ENCODE data around the gene GCSAM. TPM values are rescaled to one million over a fixed set of nuclear protein-coding genes. Genes with fewer than 3 reads are reported as not detected.

GCSAM gene
- total RNA-seq, 2 experiments from 2014 or later = 6.5 to 6.8 TPM

DNA sequence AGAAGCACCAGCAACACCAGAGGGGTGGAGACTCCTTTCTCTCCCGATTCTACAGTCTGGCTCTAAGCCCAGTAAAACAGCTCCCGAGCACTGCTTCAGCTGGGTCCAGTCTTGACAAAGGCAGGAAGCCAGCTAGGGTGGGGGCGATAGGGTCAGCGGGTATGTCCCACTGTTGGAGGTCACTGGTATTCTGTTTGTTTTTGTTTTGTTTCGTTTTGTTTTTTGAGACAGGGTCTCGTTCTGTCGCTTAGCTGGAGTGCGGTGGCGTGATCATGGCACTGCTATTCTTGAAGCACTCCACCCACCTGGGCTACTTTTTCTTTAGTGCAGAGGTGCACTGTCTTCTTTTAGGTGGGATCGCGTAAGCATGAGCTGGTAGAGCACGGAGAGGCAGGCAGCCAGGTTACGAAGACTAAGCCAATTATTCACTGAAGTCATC lies 16.3 kb downstream of the GCSAM start:
- Mint-ChIP-seq H3K36me3 (ENCODE audit: low read depth) (peaks cover 15% of the 10 kb centered on the region), H3K4me3 (no peak overlapping the region), H3K9me3 (no peaks in the 10 kb centered on the region), H3K27ac (no peak overlapping the region), H3K27me3 (no peaks in the 10 kb centered on the region), H3K4me1 (ENCODE audit: low read depth) (peaks cover 56% of the 10 kb centered on the region)
- H3K9me3 ChIP-seq (ENCODE audit: control insufficient read depth in 1 of 2, insufficient read depth in 1 of 2, low read length in 2 of 2) = no peaks in the 10 kb centered on the region
- ChIA-PET CTCF (interaction anchor here (0.9 kb wide), 1 partner anchor 10 kb away, joined by 3 read pairs; no protein-coding TSS in a partner anchor), POLR2A (interaction anchor here (1.0 kb wide), 1 partner anchor 24 kb away, joined by 4 read pairs; no protein-coding TSS in a partner anchor)
- DNase-seq = no peak
- H3K27me3 ChIP-seq (ENCODE audit: control insufficient read depth in 1 of 2, insufficient read depth in 2 of 2, low read length in 2 of 2) = no peaks in the 10 kb centered on the region
- peaks cover 11% of the 10 kb centered on the region for H3K4me1 ChIP-seq (ENCODE audit: insufficient read depth, low read length)
- no peak overlapping the region for H3K27ac ChIP-seq (ENCODE audit: low read depth in 1 of 2, low read length in 2 of 2)
- no peaks in the 10 kb centered on the region for H3K36me3 ChIP-seq (ENCODE audit: insufficient read depth, low read length)
- intact Hi-C loops (cut with DNase I, micrococcal nuclease) = no loop called here
- ATAC-seq (ENCODE audit: poor library complexity) = no peak
- TF ChIP-seq, protein P1, sequence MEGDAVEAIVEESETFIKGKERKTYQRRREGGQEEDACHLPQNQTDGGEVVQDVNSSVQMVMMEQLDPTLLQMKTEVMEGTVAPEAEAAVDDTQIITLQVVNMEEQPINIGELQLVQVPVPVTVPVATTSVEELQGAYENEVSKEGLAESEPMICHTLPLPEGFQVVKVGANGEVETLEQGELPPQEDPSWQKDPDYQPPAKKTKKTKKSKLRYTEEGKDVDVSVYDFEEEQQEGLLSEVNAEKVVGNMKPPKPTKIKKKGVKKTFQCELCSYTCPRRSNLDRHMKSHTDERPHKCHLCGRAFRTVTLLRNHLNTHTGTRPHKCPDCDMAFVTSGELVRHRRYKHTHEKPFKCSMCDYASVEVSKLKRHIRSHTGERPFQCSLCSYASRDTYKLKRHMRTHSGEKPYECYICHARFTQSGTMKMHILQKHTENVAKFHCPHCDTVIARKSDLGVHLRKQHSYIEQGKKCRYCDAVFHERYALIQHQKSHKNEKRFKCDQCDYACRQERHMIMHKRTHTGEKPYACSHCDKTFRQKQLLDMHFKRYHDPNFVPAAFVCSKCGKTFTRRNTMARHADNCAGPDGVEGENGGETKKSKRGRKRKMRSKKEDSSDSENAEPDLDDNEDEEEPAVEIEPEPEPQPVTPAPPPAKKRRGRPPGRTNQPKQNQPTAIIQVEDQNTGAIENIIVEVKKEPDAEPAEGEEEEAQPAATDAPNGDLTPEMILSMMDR (IDR thresholded peaks at IDR 0.05) = no peak
- H3K4me3 ChIP-seq (ENCODE audit: low read length) = no peak overlapping the region

DNA sequence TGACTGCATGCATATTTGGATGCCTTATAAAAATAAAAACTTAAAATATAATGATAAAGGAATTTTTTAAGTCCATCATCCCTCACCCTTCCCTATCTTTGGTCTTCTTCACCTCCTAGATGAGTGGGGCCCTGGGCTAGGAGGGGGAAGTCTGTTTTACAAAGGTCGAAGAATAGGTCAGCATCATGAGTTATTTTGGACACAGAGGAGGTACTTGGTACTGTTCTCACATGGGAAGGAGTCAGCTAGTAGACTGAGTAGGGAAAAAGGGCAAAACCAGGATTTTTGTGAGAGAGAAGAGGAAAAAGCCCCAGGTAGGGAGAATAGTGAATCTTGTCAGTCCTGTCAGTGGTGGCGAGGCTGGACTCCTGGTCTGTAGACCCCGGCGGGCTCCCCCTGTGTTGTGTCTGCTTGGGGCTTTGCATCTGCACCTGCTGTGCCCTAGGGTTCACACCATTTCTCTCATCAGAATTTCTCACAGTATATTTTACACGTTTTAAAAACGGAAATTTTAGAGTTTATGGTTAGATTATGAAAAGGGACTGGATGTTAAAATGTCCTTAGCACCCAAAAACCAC lies 17.2 kb downstream of the GCSAM start:
- intact Hi-C loops (cut with DNase I, micrococcal nuclease) = no loop called here
- POLR2A ChIA-PET = interaction anchor here (1.2 kb wide), 1 partner anchor 12 kb away, joined by 3 read pairs; no protein-coding TSS in a partner anchor
- Histone ChIP-seq H3K4me1 (ENCODE audit: insufficient read depth, low read length) (peaks cover 11% of the 10 kb centered on the region), H3K27ac (ENCODE audit: low read depth in 1 of 2, low read length in 2 of 2) (no peak overlapping the region), H3K4me3 (ENCODE audit: low read length) (no peak overlapping the region), H3K9me3 (ENCODE audit: control insufficient read depth in 1 of 2, insufficient read depth in 1 of 2, low read length in 2 of 2) (no peaks in the 10 kb centered on the region), H3K36me3 (ENCODE audit: insufficient read depth, low read length) (no peaks in the 10 kb centered on the region), H3K27me3 (ENCODE audit: control insufficient read depth in 1 of 2, insufficient read depth in 2 of 2, low read length in 2 of 2) (no peaks in the 10 kb centered on the region)
- Mint-ChIP-seq H3K27me3 (no peaks in the 10 kb centered on the region), H3K36me3 (ENCODE audit: low read depth) (peaks cover 9% of the 10 kb centered on the region), H3K4me3 (no peak overlapping the region), H3K4me1 (ENCODE audit: low read depth) (peaks cover 51% of the 10 kb centered on the region), H3K27ac (no peak overlapping the region), H3K9me3 (no peaks in the 10 kb centered on the region)
- DNase-seq (no peak), ATAC-seq (ENCODE audit: poor library complexity) (no peak)
- CTCF ChIA-PET = no interaction called here
- TF ChIP-seq, protein P1 (IDR thresholded peaks at IDR 0.05) = no peak

DNA sequence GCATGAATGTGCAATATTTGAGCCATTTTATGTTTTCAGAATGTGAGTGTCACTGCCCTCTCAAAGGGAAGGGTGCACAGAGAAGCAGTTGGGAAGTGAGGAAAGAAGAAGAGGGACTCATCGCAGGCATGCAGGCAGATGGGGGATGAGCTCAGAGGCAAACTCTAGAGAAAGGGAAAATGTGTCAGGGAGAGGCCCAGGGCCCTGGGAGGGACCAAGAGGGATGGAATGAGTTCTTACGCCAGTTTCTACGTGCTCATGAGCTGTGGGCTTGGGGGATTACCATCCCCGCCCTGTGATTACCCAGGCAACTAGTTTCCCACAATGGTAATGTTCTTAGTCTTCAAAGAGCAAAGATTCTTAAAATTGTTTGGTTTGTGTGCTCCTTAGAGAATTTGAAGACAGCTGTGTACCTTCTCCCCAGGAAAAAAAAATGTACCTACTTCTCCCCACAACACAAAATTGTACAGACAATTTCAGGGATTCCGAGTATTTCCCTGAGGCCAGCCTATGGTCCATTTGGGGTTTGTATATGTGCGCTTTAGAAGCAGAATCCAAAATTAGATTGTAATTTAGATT lies 17.8 kb downstream of the GCSAM start:
- Histone ChIP-seq H3K27ac (ENCODE audit: low read depth in 1 of 2, low read length in 2 of 2) (no peak overlapping the region), H3K9me3 (ENCODE audit: control insufficient read depth in 1 of 2, insufficient read depth in 1 of 2, low read length in 2 of 2) (no peaks in the 10 kb centered on the region), H3K4me3 (ENCODE audit: low read length) (no peak overlapping the region), H3K36me3 (ENCODE audit: insufficient read depth, low read length) (no peaks in the 10 kb centered on the region), H3K27me3 (ENCODE audit: control insufficient read depth in 1 of 2, insufficient read depth in 2 of 2, low read length in 2 of 2) (no peaks in the 10 kb centered on the region), H3K4me1 (ENCODE audit: insufficient read depth, low read length) (peaks cover 11% of the 10 kb centered on the region)
- H3K36me3 Mint-ChIP-seq (ENCODE audit: low read depth) = peaks cover 5% of the 10 kb centered on the region
- no peaks in the 10 kb centered on the region for H3K27me3 Mint-ChIP-seq
- ChIA-PET POLR2A (interaction anchor here (1.2 kb wide), 1 partner anchor 13 kb away, joined by 3 read pairs; no protein-coding TSS in a partner anchor), CTCF (no interaction called here)
- TF ChIP-seq, protein P1 (IDR thresholded peaks at IDR 0.05) = no peak
- intact Hi-C loops (cut with DNase I, micrococcal nuclease) = no loop called here
- no peak overlapping the region for H3K4me3 Mint-ChIP-seq
- no peaks in the 10 kb centered on the region for H3K9me3 Mint-ChIP-seq
- no peak overlapping the region for H3K27ac Mint-ChIP-seq
- no peak for DNase-seq
- no peak for ATAC-seq (ENCODE audit: poor library complexity)
- peaks cover 45% of the 10 kb centered on the region for H3K4me1 Mint-ChIP-seq (ENCODE audit: low read depth)

All from CD4-positive, alpha-beta T cell (primary cell).